Upper lobe of right lung (tissue), 1 donor: ENCODE data around the gene PRKCE. TPM values are rescaled to one million over a fixed set of nuclear protein-coding genes. Genes with fewer than 3 reads are reported as not detected.

Experiments
- ATAC-seq: fragments of 200-7000 bp; cut with Tn5 transposase; one replicate; pipeline ENCODE4 v1.9.1; 2020; ENCODE audit warnings: mild to moderate bottlenecking, moderate library complexity
- DNase-seq: peaks from one replicate; pipeline ENCODE4 v3.0.0-alpha.2; 2020
- H3K27ac ChIP-seq: fragments of 200-600 bp; one replicate; pipeline ENCODE4 v1.8.0; 2022
- H3K27me3 ChIP-seq: fragments of 200-600 bp; one replicate; pipeline ENCODE4 v1.8.0; 2022; ENCODE audit warnings: mild to moderate bottlenecking
- H3K36me3 ChIP-seq: fragments of 200-600 bp; one replicate; pipeline ENCODE4 v1.8.0; 2022
- H3K4me1 ChIP-seq: fragments of 200-600 bp; one replicate; pipeline ENCODE4 v1.8.0; 2022
- H3K4me3 ChIP-seq: fragments of 200-600 bp; one replicate; pipeline ENCODE4 v1.8.0; 2022; ENCODE audit warnings: mild to moderate bottlenecking
- H3K9me3 ChIP-seq: fragments of 200-600 bp; one replicate; pipeline ENCODE4 v1.8.0; 2022
- CTCF ChIP-seq: fragments of 200-600 bp; IDR thresholded peaks from one replicate; pipeline ENCODE4 v1.8.0; 2022; ENCODE audit warnings: antibody characterized with exemption
- intact Hi-C: fragments of 100-400 bp; cut with DNase I; formaldehyde crosslinking; loops from one replicate; pipeline ENCODE4 v1.11.0; 2022
- total RNA-seq: library from RNA; stranded (reverse); fragmentation: NEBNext Ultra II Directional; extraction: Animal tissue kit (Norgen Biotek cat#: 25700); gene quantifications from one replicate; pipeline ENCODE4 v1.2.1, GENCODE V29; 2021
- donor health status: DM: no; HTN: yes; CAD: no; lungs with severe emphysema.

The PRKCE gene
- total RNA-seq, 1 donor from 2014 or later, result 65.6 TPM

GRCh38 chr2:45953376-45954027 lies 302.0 kb downstream of the PRKCE start:
- no peak overlapping the region for H3K27ac ChIP-seq
- peak; percentile 10 for ATAC-seq
- H3K27me3 ChIP-seq, result no peaks in the 10 kb centered on the region

GRCh38 chr2:45954233-45954850 lies 302.9 kb downstream of the PRKCE start:
- intact Hi-C loops, result no loop called here
- Histone ChIP-seq H3K27me3 (no peaks in the 10 kb centered on the region), H3K4me3 (no peak overlapping the region), H3K36me3 (no peaks in the 10 kb centered on the region), H3K4me1 (no peaks in the 10 kb centered on the region), H3K27ac (no peak overlapping the region), H3K9me3 (no peaks in the 10 kb centered on the region)
- ATAC-seq (no peak), DNase-seq (no peak)
- TF ChIP-seq CTCF, result no peak

More at GRCh38 chr2:45953376-45954027, 302.0 kb downstream of the PRKCE start:
- no peak for DNase-seq
- TF ChIP-seq CTCF, result no peak
- Histone ChIP-seq H3K36me3 (no peaks in the 10 kb centered on the region), H3K9me3 (no peaks in the 10 kb centered on the region), H3K4me3 (no peak overlapping the region), H3K4me1 (no peaks in the 10 kb centered on the region)
- intact Hi-C loops, result no loop called here

- H3K4me1 ChIP-seq, result peaks cover 25% of the 10 kb centered on the region
- H3K36me3 ChIP-seq, result no peaks in the 10 kb centered on the region
- no peaks in the 10 kb centered on the region for H3K9me3 ChIP-seq
- ATAC-seq (no peak), DNase-seq (no peak)
- H3K27ac ChIP-seq, result no peak overlapping the region
- no peaks in the 10 kb centered on the region for H3K27me3 ChIP-seq
- TF ChIP-seq CTCF, result no peak
- intact Hi-C loops, result no loop called here
- H3K4me3 ChIP-seq, result no peak overlapping the region
These were observed 306.2 kb downstream of the PRKCE start for GRCh38 chr2:45957533-45958227.

GRCh38 chr2:45960057-45960863 lies 308.8 kb downstream of the PRKCE start:
- Histone ChIP-seq H3K4me1 (peaks cover 40% of the 10 kb centered on the region), H3K36me3 (no peaks in the 10 kb centered on the region), H3K27ac (no peak overlapping the region), H3K27me3 (no peaks in the 10 kb centered on the region), H3K9me3 (no peaks in the 10 kb centered on the region), H3K4me3 (no peak overlapping the region)
- DNase-seq, result no peak
- ATAC-seq, result no peak
- TF ChIP-seq CTCF, result no peak
- intact Hi-C loops, result no loop called here

GRCh38 chr2:45962177-45962921 lies 310.9 kb downstream of the PRKCE start:
- Histone ChIP-seq H3K9me3 (no peaks in the 10 kb centered on the region), H3K27me3 (no peaks in the 10 kb centered on the region), H3K4me3 (no peak overlapping the region), H3K4me1 (peaks cover 40% of the 10 kb centered on the region), H3K27ac (peak overlapping the region; percentile 48), H3K36me3 (no peaks in the 10 kb centered on the region)
- DNase-seq, result peak; percentile 70
- intact Hi-C loops, result no loop called here
- peak; percentile 43 for ATAC-seq
- no peak for TF ChIP-seq CTCF
